Measurements from ENCODE around the gene DNAJC5.
"Not testable (repeated sequence)": the region's sequence is repeated elsewhere in the genome, so short reads cannot be mapped to it uniquely, and the experiment has no call there.

- not testable (repeated sequence) for TF ChIP-seq YY1 (IDR thresholded peaks at IDR 0.05; ENCODE audit: insufficient read depth, insufficient read length); ZNF274 (IDR thresholded peaks at IDR 0.05; ENCODE audit: low read depth, low read length)
Observed at GRCh38 chr20:63916371-63916939, 21.5 kb downstream of the DNAJC5 start.
